SU-DHL-6 (cell line): ENCODE measurements around the gene OPHN1.
"Not testable (repeated sequence)": the region's sequence is repeated elsewhere in the genome, so short reads cannot be mapped to it uniquely, and the experiment has no call there.

Experiments used
- EZH2phosphoT487 ChIP-seq: fragments of 200-600 bp; sonication (generic), shearing (Covaris generic); conservative IDR thresholded peaks from 2 replicates; pipeline ENCODE4 v1.6.1; 2018; ENCODE audit warnings: mild to moderate bottlenecking, antibody characterized with exemption, low read length, moderate library complexity, mixed read lengths
- TF ChIP-seq, protein P1 (sequence below): fragments of 200-600 bp; sonication (generic); IDR thresholded peaks from one replicate; pipeline ENCODE4 v1.5.1; 2017; ENCODE audit warnings: antibody characterized with exemption, mild to moderate bottlenecking, low read length, moderate library complexity; ENCODE audit not compliant: insufficient read depth, poor library complexity, severe bottlenecking

DNA sequence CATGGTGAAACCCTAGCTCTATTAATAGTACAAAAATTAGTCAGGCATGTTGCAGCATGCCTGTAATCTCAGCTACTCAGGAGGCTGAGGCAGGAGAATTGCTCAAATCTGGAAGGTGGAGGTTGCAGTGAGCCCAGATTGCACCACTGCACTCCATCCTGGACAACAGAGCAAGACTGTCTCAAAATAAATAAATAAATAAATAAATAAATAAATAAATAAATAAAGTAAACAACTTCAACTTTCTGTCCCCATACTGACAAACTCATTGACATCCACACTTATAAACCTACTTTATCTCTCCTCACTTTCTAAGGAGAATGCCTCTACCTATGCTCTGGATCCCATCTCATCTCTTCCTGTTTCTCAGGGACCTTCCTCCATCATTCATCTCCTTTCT lies 354.5 kb downstream of the OPHN1 start:
- TF ChIP-seq, protein P1, sequence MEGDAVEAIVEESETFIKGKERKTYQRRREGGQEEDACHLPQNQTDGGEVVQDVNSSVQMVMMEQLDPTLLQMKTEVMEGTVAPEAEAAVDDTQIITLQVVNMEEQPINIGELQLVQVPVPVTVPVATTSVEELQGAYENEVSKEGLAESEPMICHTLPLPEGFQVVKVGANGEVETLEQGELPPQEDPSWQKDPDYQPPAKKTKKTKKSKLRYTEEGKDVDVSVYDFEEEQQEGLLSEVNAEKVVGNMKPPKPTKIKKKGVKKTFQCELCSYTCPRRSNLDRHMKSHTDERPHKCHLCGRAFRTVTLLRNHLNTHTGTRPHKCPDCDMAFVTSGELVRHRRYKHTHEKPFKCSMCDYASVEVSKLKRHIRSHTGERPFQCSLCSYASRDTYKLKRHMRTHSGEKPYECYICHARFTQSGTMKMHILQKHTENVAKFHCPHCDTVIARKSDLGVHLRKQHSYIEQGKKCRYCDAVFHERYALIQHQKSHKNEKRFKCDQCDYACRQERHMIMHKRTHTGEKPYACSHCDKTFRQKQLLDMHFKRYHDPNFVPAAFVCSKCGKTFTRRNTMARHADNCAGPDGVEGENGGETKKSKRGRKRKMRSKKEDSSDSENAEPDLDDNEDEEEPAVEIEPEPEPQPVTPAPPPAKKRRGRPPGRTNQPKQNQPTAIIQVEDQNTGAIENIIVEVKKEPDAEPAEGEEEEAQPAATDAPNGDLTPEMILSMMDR = not testable (repeated sequence)
- TF ChIP-seq EZH2phosphoT487 = not testable (repeated sequence)
